ENCODE results near the gene GALNT15.
A peak's percentile ranks its signal among the peaks of the same experiment; 100 is the strongest.

GALNT15 gene

GRCh38 chr3:16203031-16203430 is 28.6 kb downstream of the GALNT15 start:
- peak overlapping the region; percentile 30 for H3K27ac ChIP-seq (ENCODE audit: low read length)

GRCh38 chr3:16203671-16204629 is 29.5 kb downstream of the GALNT15 start:
- no peaks in the 10 kb centered on the region for H3K9me3 ChIP-seq (ENCODE audit: insufficient read depth, low read length, severe bottlenecking)
- TF ChIP-seq EZH2 (IDR thresholded peaks at IDR 0.05; ENCODE audit: borderline replicate concordance, low read depth, low read length, severe bottlenecking) (no peak), CTCF (IDR thresholded peaks at IDR 0.05; ENCODE audit: borderline replicate concordance, extremely low read depth, low read length, poor library complexity, severe bottlenecking) (no peak)
- no peak overlapping the region for H3K4me2 ChIP-seq (ENCODE audit: insufficient read depth, low read length)
- ATAC-seq (ENCODE audit: insufficient read depth, low read depth) (peak; percentile 60), DNase-seq (peak; percentile 62)
- no peak overlapping the region for H3K4me3 ChIP-seq (ENCODE audit: low read depth in 1 of 2, low read length in 2 of 2)
- peaks cover 38% of the 10 kb centered on the region for H3K4me1 ChIP-seq (ENCODE audit: insufficient read depth, low read length)
- no peak overlapping the region for H2AFZ ChIP-seq (ENCODE audit: low read depth, low read length)
- H3K36me3 ChIP-seq (ENCODE audit: insufficient read depth, low read length) = no peaks in the 10 kb centered on the region
- H3K9ac ChIP-seq (ENCODE audit: low read depth, low read length) = no peak overlapping the region; the same call in 1 of the 2 replicates
- H3K27ac ChIP-seq (ENCODE audit: low read length) = peak overlapping the region; percentile 44
- no peaks in the 10 kb centered on the region for H3K27me3 ChIP-seq (ENCODE audit: insufficient read depth, low read length, poor library complexity)
- no peaks in the 10 kb centered on the region for H4K20me1 ChIP-seq (ENCODE audit: insufficient read depth, low read length)
- no peaks in the 10 kb centered on the region for H3K79me2 ChIP-seq (ENCODE audit: insufficient read depth, low read length)

More at GRCh38 chr3:16203031-16203430, 28.6 kb downstream of the GALNT15 start:
- no peaks in the 10 kb centered on the region for H3K9me3 ChIP-seq (ENCODE audit: insufficient read depth, low read length, severe bottlenecking)
- no peaks in the 10 kb centered on the region for H3K36me3 ChIP-seq (ENCODE audit: insufficient read depth, low read length)
- no peaks in the 10 kb centered on the region for H3K79me2 ChIP-seq (ENCODE audit: insufficient read depth, low read length)
- ATAC-seq (ENCODE audit: insufficient read depth, low read depth) = no peak
- no peak overlapping the region for H3K4me3 ChIP-seq (ENCODE audit: low read depth in 1 of 2, low read length in 2 of 2)
- no peaks in the 10 kb centered on the region for H4K20me1 ChIP-seq (ENCODE audit: insufficient read depth, low read length)
- no peak overlapping the region for H3K4me2 ChIP-seq (ENCODE audit: insufficient read depth, low read length)
- no peak overlapping the region for H3K9ac ChIP-seq (ENCODE audit: low read depth, low read length)
- no peak for TF ChIP-seq CTCF (IDR thresholded peaks at IDR 0.05; ENCODE audit: borderline replicate concordance, extremely low read depth, low read length, poor library complexity, severe bottlenecking)
- TF ChIP-seq EZH2 (IDR thresholded peaks at IDR 0.05; ENCODE audit: borderline replicate concordance, low read depth, low read length, severe bottlenecking) = no peak
- no peaks in the 10 kb centered on the region for H3K27me3 ChIP-seq (ENCODE audit: insufficient read depth, low read length, poor library complexity)
- peaks cover 43% of the 10 kb centered on the region for H3K4me1 ChIP-seq (ENCODE audit: insufficient read depth, low read length)
- no peak for DNase-seq
- no peak overlapping the region for H2AFZ ChIP-seq (ENCODE audit: low read depth, low read length)

GRCh38 chr3:16204751-16205150 is 30.3 kb downstream of the GALNT15 start:
- no peaks in the 10 kb centered on the region for H4K20me1 ChIP-seq (ENCODE audit: insufficient read depth, low read length)
- H3K9me3 ChIP-seq (ENCODE audit: insufficient read depth, low read length, severe bottlenecking) = no peaks in the 10 kb centered on the region
- H3K27me3 ChIP-seq (ENCODE audit: insufficient read depth, low read length, poor library complexity) = no peaks in the 10 kb centered on the region
- no peak overlapping the region for H3K4me2 ChIP-seq (ENCODE audit: insufficient read depth, low read length)
- peaks cover 30% of the 10 kb centered on the region for H3K4me1 ChIP-seq (ENCODE audit: insufficient read depth, low read length)
- H3K36me3 ChIP-seq (ENCODE audit: insufficient read depth, low read length) = no peaks in the 10 kb centered on the region
- H3K27ac ChIP-seq (ENCODE audit: low read length) = peak overlapping the region; percentile 44; the same call in 1 of the 2 replicates
- no peaks in the 10 kb centered on the region for H3K79me2 ChIP-seq (ENCODE audit: insufficient read depth, low read length)
- H3K4me3 ChIP-seq (ENCODE audit: low read depth in 1 of 2, low read length in 2 of 2) = no peak overlapping the region
- DNase-seq (no peak), ATAC-seq (ENCODE audit: insufficient read depth, low read depth) (no peak)
- TF ChIP-seq EZH2 (IDR thresholded peaks at IDR 0.05; ENCODE audit: borderline replicate concordance, low read depth, low read length, severe bottlenecking) (no peak), CTCF (IDR thresholded peaks at IDR 0.05; ENCODE audit: borderline replicate concordance, extremely low read depth, low read length, poor library complexity, severe bottlenecking) (no peak)
- H3K9ac ChIP-seq (ENCODE audit: low read depth, low read length) = no peak overlapping the region
- no peak overlapping the region for H2AFZ ChIP-seq (ENCODE audit: low read depth, low read length)
